Left lung (tissue), 10 donors: ENCODE measurements around the gene FAM240A. TPM values are rescaled to one million over a fixed set of nuclear protein-coding genes. Genes with fewer than 3 reads are reported as not detected.

ENCODE experiments used
- ATAC-seq: fragments of 200-7000 bp; cut with Tn5 transposase; one replicate; pipeline ENCODE4 v1.9.1; 2020; ENCODE audit warnings: moderate library complexity
- DNase-seq, 4 donors: peaks; one replicate each; pipeline ENCODE4 v3.0.0-alpha.2; 2013 to 2020
- H3K27ac ChIP-seq, 2 donors: fragments of 200-600 bp; sonication (generic) in 1 of 2; one replicate each; pipeline versions ENCODE4 v1.5.0 to v1.8.0; 2020 to 2021
- H3K27me3 ChIP-seq, 2 donors: fragments of 200-600 bp; sonication (generic) in 1 of 2; one replicate each; pipeline versions ENCODE4 v1.5.0 to v1.8.0; 2020 to 2021
- H3K36me3 ChIP-seq, 2 donors: fragments of 200-600 bp; sonication (generic) in 1 of 2; one replicate each; pipeline versions ENCODE4 v1.5.0 to v1.8.0; 2020 to 2021
- H3K4me1 ChIP-seq, 2 donors: fragments of 200-600 bp; one replicate each; pipeline ENCODE4 v1.8.0; 2021
- H3K4me3 ChIP-seq, 2 donors: fragments of 200-600 bp; sonication (generic) in 1 of 2; one replicate each; pipeline versions ENCODE4 v1.5.0 to v1.8.0; 2020 to 2021; ENCODE audit warnings: mild to moderate bottlenecking in 1 of 2
- H3K9me3 ChIP-seq, 2 donors: fragments of 200-600 bp; sonication (generic) in 1 of 2; one replicate each; pipeline versions ENCODE4 v1.5.0 to v1.8.0; 2020 to 2021
- CTCF ChIP-seq, 2 donors: fragments of 200-600 bp; sonication (generic) in 1 of 2; IDR thresholded peaks; one replicate each; pipeline versions ENCODE4 v1.5.0 to v1.8.0; 2021; ENCODE audit warnings: antibody characterized with exemption in 2 of 2
- intact Hi-C, 2 donors: fragments of 100-400 bp; cut with DNase I; formaldehyde crosslinking; loops; one replicate each; pipeline versions ENCODE4 v1.11.2 to v1.14.2; 2022
- polyA plus RNA-seq, 6 donors: library from polyadenylated mRNA; unstranded; fragments of 120-200 nt; gene quantifications; one replicate each; pipeline ENCODE4 v1.2.1, GENCODE V29; 2013; ENCODE audit not compliant: insufficient read length in 6 of 6
- total RNA-seq, 2 donors: library from RNA; stranded (reverse); fragmentation: NEBNext Ultra II Directional; extraction: Animal tissue kit (Norgen Biotek cat#: 25700); gene quantifications; one replicate each; pipeline ENCODE4 v1.2.1, GENCODE V29; 2021
- donor health status: DM: no; HTN: yes; CAD: no.
- donor health status: DM: no; HTN: no; CAD: no.

The FAM240A gene
- total and polyA plus RNA-seq, 8 donors: not detected

- Histone ChIP-seq H3K27me3 (no peaks in the 10 kb centered on the region), H3K4me3 (no peak overlapping the region), H3K9me3 (no peaks in the 10 kb centered on the region), H3K4me1 (no peaks in the 10 kb centered on the region), H3K27ac (no peak overlapping the region), H3K36me3 (peaks cover 0 to 54% of the 10 kb centered on the region in 2 donors)
- no peak for TF ChIP-seq CTCF (IDR thresholded peaks at IDR 0.05)
- DNase-seq (peak in 2 of 4 donors; percentile 24 to 63), ATAC-seq (no peak)
- intact Hi-C loops: no loop called here
Observed at GRCh38 chr3:46671541-46672348, 59.4 kb downstream of the FAM240A start.

- no peak for TF ChIP-seq CTCF (IDR thresholded peaks at IDR 0.05)
- intact Hi-C loops: no loop called here
- Histone ChIP-seq H3K9me3 (no peaks in the 10 kb centered on the region), H3K36me3 (peaks cover 0 to 54% of the 10 kb centered on the region in 2 donors), H3K27me3 (no peaks in the 10 kb centered on the region), H3K27ac (no peak overlapping the region), H3K4me1 (no peaks in the 10 kb centered on the region), H3K4me3 (no peak overlapping the region)
- ATAC-seq (no peak), DNase-seq (peak in 1 of 4 donors; percentile 17)
Observed at GRCh38 chr3:46672349-46672695, 60.0 kb downstream of the FAM240A start.

- no peak overlapping the region for H3K4me3 ChIP-seq
- ATAC-seq (no peak), DNase-seq (peak in 2 of 4 donors; percentile 22 to 47)
- intact Hi-C loops: no loop called here
- TF ChIP-seq CTCF (IDR thresholded peaks at IDR 0.05): no peak
- H3K36me3 ChIP-seq: peaks cover 0 to 54% of the 10 kb centered on the region in 2 donors
- no peaks in the 10 kb centered on the region for H3K4me1 ChIP-seq
- H3K27ac ChIP-seq: no peak overlapping the region
- no peaks in the 10 kb centered on the region for H3K9me3 ChIP-seq
- no peaks in the 10 kb centered on the region for H3K27me3 ChIP-seq
Observed at GRCh38 chr3:46673151-46674030, 61.1 kb downstream of the FAM240A start.

GRCh38 chr3:46674031-46674845 is 61.9 kb downstream of the FAM240A start:
- Histone ChIP-seq H3K4me3 (no peak overlapping the region), H3K36me3 (peaks cover 0 to 63% of the 10 kb centered on the region in 2 donors), H3K9me3 (no peaks in the 10 kb centered on the region), H3K4me1 (no peaks in the 10 kb centered on the region), H3K27ac (no peak overlapping the region), H3K27me3 (no peaks in the 10 kb centered on the region)
- TF ChIP-seq CTCF (IDR thresholded peaks at IDR 0.05): peak in 1 of 2 donors; percentile 6
- DNase-seq (peak in 2 of 4 donors; percentile 26 to 47), ATAC-seq (no peak)
- intact Hi-C loops: no loop called here
